NCI-H524 treated with DMSO at 0.1 percent for 48 hours (cell line): ENCODE results near the gene GLP1R.

Experiments
- DNase-seq: peaks from one replicate; lab custom pipeline; 2025; lab: John Stamatoyannopoulos, UW

GLP1R gene

GRCh38 chr6:39048481-39049399, at the start of gene GLP1R:
Gene GLP1R (plus strand): TSS chr6:39048781. CDS start chr6:39048841, 60 bp downstream.
- DNase-seq, result no peak

- no peak for DNase-seq
Observed at GRCh38 chr6:39003072-39003471, 45.5 kb upstream of the GLP1R start.

- DNase-seq, result no peak
Observed at GRCh38 chr6:39003492-39003891, 45.1 kb upstream of the GLP1R start.

GRCh38 chr6:39004801-39005200, 43.8 kb upstream of the GLP1R start:
- DNase-seq, result no peak

- DNase-seq, result no peak
Observed at GRCh38 chr6:39005774-39006173, 42.8 kb upstream of the GLP1R start.

- no peak for DNase-seq
Observed at GRCh38 chr6:39007575-39007974, 41.0 kb upstream of the GLP1R start.

- DNase-seq, result no peak
Observed at GRCh38 chr6:39008737-39009136, 39.8 kb upstream of the GLP1R start.

- DNase-seq, result no peak
Observed at GRCh38 chr6:39009476-39009875, 39.1 kb upstream of the GLP1R start.

GRCh38 chr6:39016839-39017546, 31.6 kb upstream of the GLP1R start:
- no peak for DNase-seq

GRCh38 chr6:39017547-39017880, 31.1 kb upstream of the GLP1R start:
- DNase-seq, result no peak

- no peak for DNase-seq
Observed at GRCh38 chr6:39018103-39018502, 30.5 kb upstream of the GLP1R start.

GRCh38 chr6:39020136-39020535, 28.4 kb upstream of the GLP1R start:
- DNase-seq, result no peak

GRCh38 chr6:39021041-39021440, 27.5 kb upstream of the GLP1R start:
- DNase-seq, result no peak

- DNase-seq, result no peak
Observed at GRCh38 chr6:39021779-39022178, 26.8 kb upstream of the GLP1R start.

- no peak for DNase-seq
Observed at GRCh38 chr6:39026175-39026574, 22.4 kb upstream of the GLP1R start.

- no peak for DNase-seq
Observed at GRCh38 chr6:39029156-39030011, 19.2 kb upstream of the GLP1R start.

- DNase-seq, result no peak
Observed at GRCh38 chr6:39035681-39036080, 12.9 kb upstream of the GLP1R start.

- DNase-seq, result no peak
Observed at GRCh38 chr6:39037082-39037508, 11.5 kb upstream of the GLP1R start.

GRCh38 chr6:39037707-39038106, 10.9 kb upstream of the GLP1R start:
- no peak for DNase-seq

GRCh38 chr6:39040080-39040673, 8.4 kb upstream of the GLP1R start:
- DNase-seq, result no peak

GRCh38 chr6:39041072-39041471, 7.5 kb upstream of the GLP1R start:
- DNase-seq, result no peak

GRCh38 chr6:39043776-39044175, 4.8 kb upstream of the GLP1R start:
- no peak for DNase-seq
